Heart right ventricle (tissue), 16 donors: Measurements from ENCODE around the gene TXNRD1. TPM values are rescaled to one million over a fixed set of nuclear protein-coding genes. Genes with fewer than 3 reads are reported as not detected.

Source experiments
- ATAC-seq, 8 donors: fragments of 200-7000 bp; cut with Tn5 transposase; one replicate each; pipeline ENCODE4 v1.9.1; 2020; ENCODE audit warnings: mild to moderate bottlenecking in 8 of 8, moderate library complexity in 8 of 8, moderate number of reproducible peaks in 1 of 8
- DNase-seq, 2 donors: peaks; one replicate each; pipeline ENCODE4 v3.0.0-alpha.2; 2020
- H3K27ac ChIP-seq, 10 donors: fragments of 200-600 bp; sonication (generic) in 2 of 10; one replicate each; pipeline versions ENCODE4 v1.5.0 to v1.8.0; 2020 to 2022; ENCODE audit warnings: mild to moderate bottlenecking in 3 of 10
- H3K27me3 ChIP-seq, 7 donors: fragments of 200-600 bp; one replicate each; pipeline ENCODE4 v1.8.0; 2021 to 2022; ENCODE audit warnings: mild to moderate bottlenecking in 2 of 7
- H3K36me3 ChIP-seq, 9 donors: fragments of 200-600 bp; sonication (generic) in 1 of 9; one replicate each; pipeline versions ENCODE4 v1.5.0 to v1.8.0; 2020 to 2022; ENCODE audit warnings: mild to moderate bottlenecking in 2 of 9
- H3K4me1 ChIP-seq, 9 donors: fragments of 200-600 bp; sonication (generic) in 1 of 9; one replicate each; pipeline versions ENCODE4 v1.5.0 to v1.8.0; 2020 to 2022; ENCODE audit warnings: mild to moderate bottlenecking in 4 of 9
- H3K4me3 ChIP-seq, 10 donors: fragments of 200-600 bp; sonication (generic) in 2 of 10; one replicate each; pipeline versions ENCODE4 v1.5.0 to v1.8.0; 2020 to 2022; ENCODE audit warnings: mild to moderate bottlenecking in 7 of 10, moderate library complexity in 2 of 10
- H3K9me3 ChIP-seq, 11 donors: fragments of 200-600 bp in 10 of 11; sonication (generic) in 2 of 11; one replicate each; pipeline versions ENCODE4 v1.5.0 to v1.8.0; 2013 to 2022; ENCODE audit warnings: mild to moderate bottlenecking in 2 of 11, control low read depth in 1 of 11, moderate library complexity in 1 of 11
- WGBS, 2 donors: extraction: QIAGEN DNeasy Blood & Tissue Kit; methylation state at CpG; one replicate each; pipeline ENCODE4 v1.1.7; 2013; ENCODE audit warnings: inconsistent platforms in 1 of 2; 5-methylcytosine and 5-hydroxymethylcytosine counted together
- intact Hi-C, 10 donors: fragments of 100-400 bp; cut with DNase I; formaldehyde crosslinking; loops; one replicate each; pipeline versions ENCODE4 v1.11.1 to v1.14.2; 2022
- polyA plus RNA-seq, 2 donors: library from polyadenylated mRNA; stranded (reverse); fragments of 200-250 nt; gene quantifications; one replicate each; pipeline ENCODE4 v1.2.3, GENCODE V29; 2013
- total RNA-seq, 10 donors: library from RNA; stranded (reverse); fragmentation: NEBNext Ultra II Directional in 3 of 10; extraction: Animal tissue kit (Norgen Biotek cat#: 25700) in 3 of 10; gene quantifications; one replicate each; pipeline versions ENCODE4 v1.2.1 to v1.2.4, GENCODE V29; 2021 to 2023
- TF ChIP-seq, protein P1 (sequence below), 9 donors: fragments of 200-600 bp; sonication (generic) in 2 of 9; IDR thresholded peaks; one replicate each; pipeline versions ENCODE4 v1.5.0 to v1.8.0; 2021 to 2022; ENCODE audit warnings: antibody characterized with exemption in 9 of 9, mild to moderate bottlenecking in 5 of 9, moderate library complexity in 1 of 9
- donor health status: Arrhythmogenic right ventricular cardiomyopathy.
- donor health status: ischemic (EF 13 %, LVEDD 7.1; RV severe dilation, severe dysfunction).
- donor health status: healthy with polysubstance abuse.
- donor health status: DM: no; HTN: yes; CAD: no.
- donor health status: DM: no; HTN: no; CAD: no.
- donor health status: ischemic (EF 25% LVEDD 6.9; RV normal size, moderate dysfunction).
- donor health status: ischemic (EF 25% LVEDD 5.7; RV mildly dilated, moderate dysfunction).
- donor health status: healthy.
- donor health status: DM: yes; HTN: yes; CAD: no.
- donor health status: Ischemic cardiomyopathy.
- donor health status: ischemic (EF 35%, LVEDD 5.7; RV mildly dilated, moderate dysfunction).
- donor health status: nonischemic (EF 11% LVEDD 7.7; RV severe dilation, severe dysfunction).
- donor health status: DM: yes; HTN: yes; CAD: no.
- donor health status: PGD.
- donor health status: ischemic (EF 29% LVEDD 5.4; RV normal size, mild dysfunction).
- donor health status: nonischemic (EF 23%, LVEDD 6.1; RV moderate dilation, normal function).

Gene TXNRD1
- total and polyA plus RNA-seq, 12 donors = 20.6 to 113 (median 79.5) TPM

DNA sequence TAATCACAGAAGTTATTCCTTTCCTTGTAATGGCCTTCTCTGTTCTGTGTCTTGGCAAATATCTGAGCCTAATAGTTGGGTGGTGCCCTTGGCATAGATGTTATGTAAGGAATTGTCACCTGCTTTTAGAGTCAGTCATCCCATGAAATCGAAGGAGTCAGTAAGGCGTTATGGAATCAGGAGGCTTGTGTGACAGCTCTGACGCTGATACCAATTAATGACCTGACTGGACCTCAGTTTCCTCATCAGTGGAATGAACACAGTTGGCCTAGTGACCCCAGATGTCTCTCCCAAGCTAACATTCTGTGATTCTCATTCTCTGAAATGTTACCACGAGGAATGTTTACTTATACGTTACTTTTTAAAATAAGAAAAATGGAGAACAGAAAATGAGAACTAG lies 32.1 kb downstream of the TXNRD1 start:
- Histone ChIP-seq H3K36me3 (no peaks in the 10 kb centered on the region), H3K4me1 (peaks cover 0 to 17% (median 0%) of the 10 kb centered on the region in 9 donors), H3K4me3 (no peak overlapping the region), H3K27ac (no peak overlapping the region), H3K27me3 (no peaks in the 10 kb centered on the region), H3K9me3 (no peaks in the 10 kb centered on the region)
- DNase-seq (no peak), ATAC-seq (no peak)
- intact Hi-C loops = no loop called here
- 84 to 87% methylated on average over 5 of the region's 5 CpGs for WGBS, 2 donors
- TF ChIP-seq, protein P1, sequence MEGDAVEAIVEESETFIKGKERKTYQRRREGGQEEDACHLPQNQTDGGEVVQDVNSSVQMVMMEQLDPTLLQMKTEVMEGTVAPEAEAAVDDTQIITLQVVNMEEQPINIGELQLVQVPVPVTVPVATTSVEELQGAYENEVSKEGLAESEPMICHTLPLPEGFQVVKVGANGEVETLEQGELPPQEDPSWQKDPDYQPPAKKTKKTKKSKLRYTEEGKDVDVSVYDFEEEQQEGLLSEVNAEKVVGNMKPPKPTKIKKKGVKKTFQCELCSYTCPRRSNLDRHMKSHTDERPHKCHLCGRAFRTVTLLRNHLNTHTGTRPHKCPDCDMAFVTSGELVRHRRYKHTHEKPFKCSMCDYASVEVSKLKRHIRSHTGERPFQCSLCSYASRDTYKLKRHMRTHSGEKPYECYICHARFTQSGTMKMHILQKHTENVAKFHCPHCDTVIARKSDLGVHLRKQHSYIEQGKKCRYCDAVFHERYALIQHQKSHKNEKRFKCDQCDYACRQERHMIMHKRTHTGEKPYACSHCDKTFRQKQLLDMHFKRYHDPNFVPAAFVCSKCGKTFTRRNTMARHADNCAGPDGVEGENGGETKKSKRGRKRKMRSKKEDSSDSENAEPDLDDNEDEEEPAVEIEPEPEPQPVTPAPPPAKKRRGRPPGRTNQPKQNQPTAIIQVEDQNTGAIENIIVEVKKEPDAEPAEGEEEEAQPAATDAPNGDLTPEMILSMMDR (IDR thresholded peaks at IDR 0.05) = no peak

DNA sequence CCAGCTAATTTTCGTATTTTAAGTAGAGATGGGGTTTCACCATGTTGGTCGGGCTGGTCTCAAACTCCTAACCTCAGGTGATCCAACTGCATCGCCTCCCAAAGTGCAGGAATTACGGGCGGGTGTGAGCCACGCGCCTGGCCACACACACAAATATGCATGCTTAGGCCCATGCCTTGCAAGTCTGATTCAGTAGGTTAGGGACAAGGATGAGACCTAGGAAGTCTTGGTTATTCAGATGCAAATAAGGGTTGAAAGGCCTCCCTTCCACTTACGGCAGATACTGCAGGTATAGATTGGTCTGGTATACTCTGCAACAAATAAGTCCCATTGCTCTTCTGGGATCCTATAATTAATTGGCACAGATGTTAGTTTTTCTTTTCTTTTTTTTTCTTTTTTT lies 32.9 kb downstream of the TXNRD1 start:
- DNase-seq = no peak
- Histone ChIP-seq H3K4me3 (no peak overlapping the region), H3K9me3 (no peaks in the 10 kb centered on the region), H3K27me3 (no peaks in the 10 kb centered on the region), H3K4me1 (peaks cover 0 to 12% (median 0%) of the 10 kb centered on the region in 9 donors), H3K27ac (no peak overlapping the region), H3K36me3 (no peaks in the 10 kb centered on the region)
- 93 to 94% methylated on average over 8 of the region's 8 CpGs for WGBS, 2 donors
- TF ChIP-seq, protein P1 (IDR thresholded peaks at IDR 0.05) = no peak
- intact Hi-C loops = no loop called here
- ATAC-seq = no peak

DNA sequence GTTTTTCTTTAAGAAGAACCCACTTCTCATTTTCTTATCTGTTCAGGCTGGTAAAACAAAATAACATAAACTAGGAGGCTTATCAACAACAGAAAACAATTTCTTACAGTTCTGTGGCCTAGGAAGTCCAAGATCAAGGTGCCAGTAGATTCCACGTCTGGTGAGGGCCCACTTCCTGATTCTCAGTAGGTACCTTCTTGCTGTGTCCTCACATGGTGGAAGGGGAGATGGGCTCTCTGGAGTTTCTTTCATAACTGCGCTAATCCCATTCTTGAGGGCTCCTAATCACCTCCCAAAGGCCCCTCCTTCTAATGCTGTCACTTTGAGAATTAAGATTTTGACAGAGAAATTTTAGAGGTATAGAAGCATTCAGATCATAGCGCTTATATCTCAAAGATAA lies 33.4 kb downstream of the TXNRD1 start:
- Histone ChIP-seq H3K36me3 (no peaks in the 10 kb centered on the region), H3K9me3 (no peaks in the 10 kb centered on the region), H3K27me3 (no peaks in the 10 kb centered on the region), H3K4me1 (peaks cover 0 to 7% (median 0%) of the 10 kb centered on the region in 9 donors), H3K4me3 (no peak overlapping the region), H3K27ac (no peak overlapping the region)
- ATAC-seq (no peak), DNase-seq (no peak)
- WGBS, 2 donors = 87% methylated on average over 3 of the region's 3 CpGs
- TF ChIP-seq, protein P1 (IDR thresholded peaks at IDR 0.05) = no peak
- intact Hi-C loops = no loop called here

DNA sequence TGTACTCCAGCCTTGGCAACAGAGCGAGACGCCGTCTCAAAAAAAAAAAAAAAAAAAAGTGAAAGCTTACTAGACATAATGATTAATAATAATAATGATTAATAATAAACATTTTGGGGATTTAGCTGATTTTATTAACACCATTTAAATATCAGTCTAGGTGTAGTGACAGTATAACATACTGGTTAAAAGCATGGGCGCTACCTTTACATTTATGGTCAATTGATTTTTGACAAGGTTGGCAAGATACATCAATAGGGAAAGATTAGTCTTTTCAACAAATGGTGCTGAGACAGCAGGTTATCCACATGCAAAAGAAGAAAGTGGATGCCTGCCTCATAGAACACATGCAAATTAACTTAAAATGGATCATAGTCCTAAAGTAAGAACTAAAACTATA lies 34.3 kb downstream of the TXNRD1 start:
- peaks cover 0 to 6% (median 0%) of the 10 kb centered on the region in 9 donors for H3K4me1 ChIP-seq
- intact Hi-C loops = no loop called here
- H3K4me3 ChIP-seq = no peak overlapping the region
- DNase-seq (no peak), ATAC-seq (no peak)
- no peaks in the 10 kb centered on the region for H3K27me3 ChIP-seq
- no peaks in the 10 kb centered on the region for H3K36me3 ChIP-seq
- H3K27ac ChIP-seq = no peak overlapping the region
- TF ChIP-seq, protein P1 (IDR thresholded peaks at IDR 0.05) = no peak
- no peaks in the 10 kb centered on the region for H3K9me3 ChIP-seq
- 95 to 98% methylated on average over 4 of the region's 4 CpGs for WGBS, 2 donors
